NCI-H748 (cell line): ENCODE data around the gene DCT.
A peak's percentile ranks its signal among the peaks of the same experiment; 100 is the strongest.
"Not testable (repeated sequence)": the region's sequence is repeated elsewhere in the genome, so short reads cannot be mapped to it uniquely, and the experiment has no call there.

Source experiments
- DNase-seq: peaks from one replicate; lab custom pipeline; 2025; ENCODE audit not compliant: unreplicated experiment; lab: John Stamatoyannopoulos, UW

The DCT gene

DNA sequence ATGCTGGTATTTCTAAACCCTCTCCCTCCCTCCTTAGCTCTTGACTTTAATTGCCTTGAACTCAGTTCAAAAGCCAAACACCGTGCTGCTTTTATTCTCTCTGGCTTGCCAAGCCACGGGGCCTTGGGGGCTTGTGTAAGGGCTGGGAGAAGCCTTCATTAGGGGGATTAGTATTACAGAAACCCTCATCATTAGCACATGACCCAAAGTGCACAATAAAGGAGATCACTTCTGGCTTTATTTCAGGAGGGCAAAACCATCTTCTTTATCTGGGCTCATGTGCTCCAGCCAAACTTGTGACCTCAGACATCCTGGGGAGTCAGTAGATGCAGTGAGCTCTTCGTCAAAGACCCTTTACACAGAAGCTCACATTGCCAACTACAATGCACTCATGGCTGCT, at the start of gene DCT:
TSS of gene DCT (minus strand) at position 67 of the 400 bp plus-strand sequence. CDS start 427 bp downstream, outside the sequence.
- peak; percentile 53 for DNase-seq

DNA sequence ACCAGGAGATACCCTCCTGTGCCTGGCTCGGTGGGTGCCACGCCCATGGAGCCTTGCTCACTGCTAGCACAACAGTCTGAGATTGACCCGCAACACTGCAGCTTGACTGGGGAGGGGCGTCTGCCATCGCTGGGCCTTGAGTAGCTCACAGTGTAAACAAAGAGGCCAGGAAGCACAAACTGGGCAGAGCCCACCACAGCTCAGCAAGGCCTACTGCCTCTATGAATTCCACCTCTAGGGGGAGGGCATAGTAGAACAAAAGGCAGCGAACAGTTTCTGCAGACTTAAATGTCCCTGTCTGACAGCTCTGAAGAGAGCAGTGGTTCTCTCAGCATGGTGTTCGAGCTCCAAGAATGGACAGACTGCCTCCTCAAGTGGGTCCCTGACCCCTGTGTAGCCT, 47.5 kb upstream of the DCT start:
- not testable (repeated sequence) for DNase-seq

DNA sequence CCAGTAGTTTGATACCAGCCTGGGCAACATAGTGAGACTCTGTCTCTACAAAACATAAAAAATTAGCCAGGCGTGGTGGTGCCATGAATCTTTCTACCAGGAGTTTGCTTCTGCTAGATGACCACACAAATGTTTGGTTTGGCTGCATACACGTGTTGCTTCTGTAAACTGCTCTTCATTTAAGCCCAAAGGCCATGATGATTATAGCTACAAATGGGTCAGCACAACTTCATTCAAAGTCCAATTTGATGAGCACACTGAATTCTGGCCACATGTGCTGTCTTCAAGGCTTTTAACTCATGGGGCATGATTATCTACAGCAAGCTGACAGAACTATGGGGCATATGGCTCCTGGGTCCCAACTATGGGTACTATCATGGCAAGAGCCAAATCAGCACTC, 46.3 kb upstream of the DCT start:
- DNase-seq: no peak

DNA sequence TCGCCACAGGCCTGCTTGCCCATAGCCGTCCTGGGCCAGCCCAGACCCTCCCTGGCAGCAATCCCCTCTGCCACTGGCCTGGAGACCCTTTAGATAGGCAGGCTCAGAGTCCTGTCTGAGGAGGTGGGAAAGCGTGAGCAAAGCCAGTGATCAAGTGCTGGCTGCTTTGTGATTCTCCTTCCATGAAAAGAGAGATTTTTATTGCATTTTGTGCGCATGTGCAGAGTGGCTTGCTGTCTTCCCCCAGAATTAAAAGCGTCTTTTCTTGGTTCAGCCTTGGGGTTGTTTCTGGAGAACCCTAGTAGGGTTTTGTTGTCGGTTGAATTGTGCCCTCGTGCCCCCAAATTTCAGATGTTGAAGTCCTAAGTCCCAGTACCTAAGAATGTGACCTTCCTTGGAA, 44.9 kb upstream of the DCT start:
- DNase-seq: no peak

DNA sequence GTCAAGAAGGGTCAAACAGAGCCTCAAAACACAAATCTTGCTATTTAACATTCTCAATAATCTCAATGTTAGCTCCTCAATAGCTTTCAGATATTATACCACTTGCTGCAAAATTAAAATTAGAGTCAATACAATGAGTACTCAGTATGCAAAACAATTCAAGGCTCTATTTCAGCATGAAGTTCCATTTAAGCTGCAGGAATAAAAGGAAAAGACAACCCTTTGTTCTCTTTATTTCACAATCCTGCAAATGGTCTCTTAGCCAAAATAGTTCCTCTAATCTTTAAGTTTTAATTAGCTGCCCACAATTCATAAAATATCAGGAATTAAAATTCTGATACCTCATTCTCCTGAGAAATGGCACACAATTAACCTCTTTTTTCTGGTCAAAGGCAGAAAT, 40.5 kb upstream of the DCT start:
- no peak for DNase-seq

DNA sequence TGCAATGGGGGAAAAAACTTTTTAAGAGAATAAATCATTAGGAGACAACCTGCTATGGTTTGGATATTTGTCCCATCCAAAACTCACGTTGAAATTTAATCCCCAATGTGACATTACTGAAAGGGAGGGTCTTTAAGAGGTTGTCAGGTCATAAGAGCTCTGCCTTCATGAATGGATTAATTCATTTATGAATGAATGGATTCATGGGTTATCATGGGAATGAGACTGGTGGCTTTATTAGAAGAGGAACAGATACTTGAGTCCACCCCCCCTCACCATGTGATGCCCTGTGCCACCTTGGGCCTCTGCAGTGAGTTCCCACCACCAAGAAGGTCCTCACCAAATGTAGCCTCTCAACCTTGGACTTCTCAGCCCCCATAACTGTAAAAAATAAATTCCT, 37.0 kb upstream of the DCT start:
- no peak for DNase-seq

DNA sequence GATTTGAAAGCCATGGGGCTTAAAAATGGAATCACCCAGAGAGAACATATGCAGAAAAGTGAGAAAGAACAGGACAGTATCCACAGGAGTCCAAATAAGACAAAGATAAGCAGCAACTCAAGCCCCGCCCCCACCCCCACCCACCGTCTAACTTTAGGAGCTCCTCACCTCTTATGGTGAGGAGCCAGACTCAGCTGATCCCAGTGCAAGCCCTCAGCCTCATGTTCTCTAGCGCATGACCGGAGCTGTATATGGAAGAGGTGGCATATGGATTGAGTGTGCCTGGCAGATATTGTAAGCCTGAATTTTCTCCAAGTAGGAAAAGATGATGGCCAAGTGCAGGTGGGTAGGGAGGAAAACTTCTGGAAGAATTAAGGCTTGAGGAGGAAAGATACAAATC, 36.4 kb upstream of the DCT start:
- no peak for DNase-seq

DNA sequence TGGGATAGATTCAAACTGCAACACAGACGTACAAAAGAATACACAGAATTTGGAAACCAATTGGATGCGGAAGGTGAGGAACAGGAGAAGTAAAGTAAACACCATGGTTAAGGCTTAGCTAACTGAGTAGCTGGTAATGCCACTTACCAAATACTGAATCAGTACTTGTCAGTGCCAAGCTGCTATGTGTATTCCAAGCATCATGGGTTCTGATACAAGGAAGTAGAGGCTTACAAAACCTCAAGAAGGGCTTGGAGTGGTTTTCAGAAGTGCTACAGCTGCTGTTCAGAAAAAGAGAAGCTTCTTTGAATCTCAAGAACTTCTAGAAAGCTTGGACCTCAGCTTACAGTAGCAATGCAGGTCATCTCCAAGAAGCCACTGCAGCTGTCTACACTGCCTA, 35.9 kb upstream of the DCT start:
- no peak for DNase-seq

DNA sequence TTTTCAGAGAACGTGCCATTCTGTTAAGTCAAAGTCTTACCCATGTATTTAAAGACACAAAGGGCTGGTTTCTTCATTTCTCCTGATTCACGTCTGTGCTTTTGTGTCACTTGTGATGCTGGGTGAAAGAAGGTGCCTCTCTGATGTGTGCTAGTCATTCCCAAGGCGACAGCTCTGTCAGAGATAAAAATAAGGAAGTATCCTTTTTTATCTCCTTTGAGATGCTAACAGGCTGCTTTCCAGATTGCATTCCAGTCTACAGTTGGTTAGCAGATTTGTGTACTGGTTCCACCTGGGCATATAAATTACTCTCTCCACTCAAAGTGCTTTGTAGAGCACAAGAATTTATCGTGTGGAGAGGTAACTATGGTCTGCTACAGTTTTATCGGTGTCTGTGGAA, 33.5 kb upstream of the DCT start:
- DNase-seq: no peak

DNA sequence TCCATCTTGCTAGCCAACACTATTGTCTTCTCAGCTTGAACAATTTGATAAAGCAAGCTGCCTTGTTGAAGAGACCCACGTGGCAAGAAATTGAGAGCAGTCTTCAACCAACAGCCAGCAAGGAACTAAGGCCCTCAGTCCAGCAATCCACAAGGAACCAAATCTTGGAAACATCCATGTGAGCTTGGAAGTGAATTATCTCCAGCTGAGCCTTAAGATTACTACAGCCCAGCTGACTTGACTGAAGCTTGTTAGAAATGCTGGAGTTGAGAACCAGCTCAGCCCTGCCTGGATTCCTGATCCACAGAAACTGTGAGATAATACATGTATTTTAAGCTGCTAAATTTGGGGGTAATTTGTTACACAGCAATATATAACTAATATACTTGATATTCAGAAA, 26.2 kb upstream of the DCT start:
- DNase-seq: no peak

DNA sequence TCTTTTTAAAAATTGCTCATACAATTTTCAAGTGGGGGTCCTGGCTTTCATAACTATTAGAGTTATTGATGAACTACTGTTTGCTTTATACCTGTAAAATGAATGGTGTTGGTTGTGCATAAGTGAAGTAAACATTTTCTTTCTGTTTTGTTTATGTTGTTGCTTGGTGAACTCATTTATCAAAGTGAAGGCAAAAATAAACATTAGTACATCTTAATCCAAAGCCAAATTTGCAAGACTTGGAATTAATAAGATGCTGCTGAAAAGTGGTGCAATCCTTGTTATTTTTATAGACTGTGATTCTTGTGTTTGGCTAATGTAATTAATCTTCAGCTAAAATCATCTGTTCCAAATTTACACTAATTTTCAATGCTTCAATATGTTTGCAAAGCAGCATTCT, 24.4 kb upstream of the DCT start:
- no peak for DNase-seq

DNA sequence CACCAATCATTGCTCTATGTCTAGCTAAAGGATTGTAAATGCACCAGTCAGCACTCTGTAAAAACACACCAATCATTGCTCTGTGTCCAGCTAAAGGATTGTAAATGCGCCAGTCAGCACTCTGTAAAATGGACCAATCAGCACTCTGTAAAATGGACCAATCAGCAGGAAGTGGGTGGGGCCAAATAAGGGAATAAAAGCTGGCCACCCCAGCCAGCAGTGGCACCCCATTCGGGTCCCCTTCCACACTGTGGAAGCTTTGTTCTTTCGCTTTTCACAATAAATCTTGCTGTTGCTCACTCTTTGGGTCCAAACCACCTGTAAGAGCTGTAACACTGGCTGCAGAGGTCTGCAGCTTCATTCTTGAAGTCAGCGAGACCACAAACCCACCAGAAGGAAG, 19.3 kb upstream of the DCT start:
- not testable (repeated sequence) for DNase-seq

DNA sequence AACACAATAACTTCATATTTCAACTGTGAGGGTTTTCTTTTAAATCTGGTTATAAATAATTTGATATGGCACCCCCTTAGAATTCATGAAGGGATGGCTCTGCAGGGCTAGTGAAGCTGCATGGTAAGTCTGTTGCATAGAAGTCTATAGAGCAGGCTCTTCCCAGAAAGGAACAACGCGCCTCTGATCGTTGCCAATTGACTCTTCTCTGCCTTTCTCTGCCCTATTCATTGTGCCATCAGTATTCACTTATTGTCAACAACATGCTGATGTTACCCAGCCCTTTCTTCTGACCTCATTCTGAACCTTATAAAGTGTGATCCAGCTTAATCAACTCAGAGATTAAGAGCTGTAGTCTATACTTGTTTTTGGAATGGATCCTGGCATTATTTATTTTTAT, 16.3 kb upstream of the DCT start:
- DNase-seq: no peak

DNA sequence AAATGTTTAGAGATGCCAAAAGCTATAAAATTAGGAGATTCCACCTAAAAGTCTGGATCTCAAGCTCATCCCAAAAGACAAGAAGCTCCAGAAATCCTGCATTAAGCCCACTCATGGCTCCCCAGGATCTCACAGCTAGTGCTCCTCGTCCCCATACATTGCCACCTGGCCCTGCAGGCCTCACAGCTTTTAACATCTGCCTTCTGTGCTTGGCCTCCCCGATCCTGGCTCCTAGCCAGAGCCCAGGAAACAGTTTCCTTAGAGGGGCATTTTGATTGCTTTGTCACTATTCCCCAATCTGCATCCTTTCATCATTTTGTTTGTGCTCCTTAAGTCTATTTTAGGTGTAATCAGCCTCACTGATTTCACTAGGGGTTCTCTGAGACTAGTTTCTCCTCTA, 14.5 kb upstream of the DCT start:
- peak; percentile 37 for DNase-seq

DNA sequence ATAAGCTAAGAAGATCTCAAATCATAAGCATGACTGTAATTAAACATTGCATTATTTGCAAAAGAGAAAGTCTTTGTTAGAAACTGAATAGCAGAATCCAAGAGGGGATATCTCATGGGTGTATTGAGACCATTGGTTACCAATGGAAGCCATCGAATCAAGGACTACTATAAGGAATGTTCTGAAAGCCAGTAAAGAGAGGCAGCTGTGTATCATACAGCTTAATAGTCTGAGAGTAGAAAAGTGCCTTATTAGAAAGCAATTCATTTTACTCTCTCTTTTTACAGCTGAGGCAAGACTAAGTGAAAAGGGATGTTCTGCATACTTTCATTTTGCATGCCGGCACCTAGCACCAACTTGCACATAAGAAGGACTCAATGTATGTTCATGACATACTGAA, 7.6 kb upstream of the DCT start:
- no peak for DNase-seq

DNA sequence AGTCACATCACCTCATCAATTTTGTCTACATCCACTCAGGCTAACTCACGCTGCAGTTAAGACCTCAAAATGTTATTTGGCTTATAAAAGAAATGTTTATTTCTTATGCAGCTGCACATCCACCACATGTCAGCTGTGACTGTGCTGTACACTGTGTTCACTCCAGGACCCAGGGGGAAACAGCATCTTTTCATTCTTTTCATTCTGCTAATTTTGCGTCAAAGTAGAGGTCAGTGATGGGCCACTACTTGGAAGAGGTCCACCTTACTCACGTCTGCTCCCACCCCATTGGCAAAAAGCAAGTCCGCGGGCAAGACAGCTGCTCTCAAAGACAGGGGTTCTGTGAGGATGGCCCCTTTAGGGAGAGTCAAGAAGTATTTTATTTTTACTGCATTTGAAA, 4.5 kb upstream of the DCT start:
- no peak for DNase-seq

DNA sequence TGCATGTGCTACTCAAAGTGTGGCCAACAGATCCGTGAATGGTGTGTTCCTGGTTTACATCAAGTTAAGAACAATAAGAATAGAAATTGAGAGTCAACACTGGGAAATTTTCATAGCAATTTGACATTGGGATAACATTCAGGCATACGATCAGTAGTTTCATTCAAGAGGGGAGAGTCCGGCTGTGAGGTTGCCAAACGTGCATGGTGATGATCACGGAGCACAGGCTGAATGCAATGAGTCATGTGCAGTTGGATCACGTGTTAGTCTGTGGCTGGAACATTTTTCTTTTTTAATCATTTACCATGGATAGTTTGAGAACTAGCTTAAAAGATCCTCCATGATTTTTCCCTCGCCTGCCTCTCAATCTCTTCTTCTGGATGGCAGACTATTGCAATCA, 2.5 kb upstream of the DCT start:
- no peak for DNase-seq

DNA sequence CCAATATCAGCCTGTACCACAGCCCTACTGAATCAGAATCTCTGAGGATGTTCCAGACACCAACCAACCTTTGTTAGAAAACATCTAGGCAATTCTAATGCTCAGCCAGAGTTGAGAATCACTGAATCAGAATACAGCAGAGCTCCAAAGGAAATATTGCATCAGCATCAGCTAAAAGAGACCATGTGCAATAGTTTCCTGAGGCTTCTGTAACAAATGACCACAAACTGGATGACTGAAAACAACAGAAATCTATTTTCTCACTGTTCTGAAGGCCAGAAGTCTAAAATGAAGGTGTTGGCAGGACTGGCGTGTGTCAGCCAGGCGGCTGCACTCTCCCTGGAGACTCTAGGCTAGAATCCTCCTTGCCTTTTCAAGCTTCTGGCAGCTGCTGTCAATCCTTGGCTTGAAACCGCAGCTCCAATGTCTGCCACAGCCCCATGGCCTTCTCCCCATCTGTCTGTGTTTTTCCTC, 1.2 kb upstream of the DCT start:
- DNase-seq: no peak

DNA sequence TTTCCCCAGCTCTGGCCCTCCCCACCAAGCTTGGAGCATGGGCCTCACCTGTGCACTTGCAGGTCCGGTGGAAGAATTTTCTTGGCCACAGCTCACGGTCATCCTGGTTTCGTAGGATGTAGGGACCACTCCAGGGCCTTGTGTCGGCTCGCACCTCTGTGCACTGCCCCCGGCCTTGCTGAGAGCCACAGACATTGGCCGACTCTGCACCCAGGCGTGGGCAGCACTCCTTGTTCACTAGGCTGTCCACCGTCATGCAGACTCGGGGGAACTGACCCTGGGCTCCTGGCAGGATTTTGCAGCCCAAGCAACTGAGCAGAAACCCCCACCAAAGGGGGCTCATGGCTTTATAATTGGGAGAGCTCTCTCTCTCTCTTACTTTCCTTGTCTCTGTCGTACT, 569 bp downstream of the DCT start:
- no peak for DNase-seq

DNA sequence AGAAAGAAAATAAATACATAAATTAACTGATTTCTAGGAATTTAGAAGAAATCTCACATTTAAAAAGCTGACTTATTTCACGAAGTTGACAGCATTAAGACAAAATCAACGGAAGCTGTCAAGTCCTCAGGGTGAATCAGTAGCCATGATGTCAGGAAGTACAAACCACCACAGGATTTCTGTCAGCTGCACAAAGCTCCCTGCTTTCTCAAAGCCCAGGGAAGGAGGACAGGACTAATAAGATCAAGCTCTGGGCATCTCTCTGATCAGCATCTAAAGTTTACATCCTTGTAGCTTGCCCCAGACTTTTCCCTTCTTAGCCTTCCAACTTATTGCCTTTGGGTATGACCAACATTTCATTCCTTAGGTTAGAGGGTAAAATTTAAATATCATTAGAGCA, 9.4 kb downstream of the DCT start:
- no peak for DNase-seq

DNA sequence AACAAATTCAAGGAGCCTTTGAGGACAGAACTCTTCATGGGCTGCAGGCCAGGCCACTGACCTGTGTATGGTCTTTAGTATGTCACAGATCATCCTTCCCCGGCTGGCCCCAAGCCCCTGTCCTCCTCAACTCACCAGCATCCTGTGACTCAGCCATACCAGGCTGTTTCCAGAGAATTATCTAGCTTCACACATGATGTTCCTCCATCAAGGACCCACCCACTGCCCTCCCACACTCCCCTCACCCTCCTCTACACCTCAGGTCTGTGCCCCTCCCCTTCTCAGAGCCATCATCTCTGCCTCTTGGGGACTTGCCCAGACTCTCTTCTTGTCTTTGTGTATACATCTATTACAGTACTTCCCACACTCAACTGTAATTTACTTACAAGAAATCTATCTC, 14.7 kb downstream of the DCT start:
- no peak for DNase-seq

DNA sequence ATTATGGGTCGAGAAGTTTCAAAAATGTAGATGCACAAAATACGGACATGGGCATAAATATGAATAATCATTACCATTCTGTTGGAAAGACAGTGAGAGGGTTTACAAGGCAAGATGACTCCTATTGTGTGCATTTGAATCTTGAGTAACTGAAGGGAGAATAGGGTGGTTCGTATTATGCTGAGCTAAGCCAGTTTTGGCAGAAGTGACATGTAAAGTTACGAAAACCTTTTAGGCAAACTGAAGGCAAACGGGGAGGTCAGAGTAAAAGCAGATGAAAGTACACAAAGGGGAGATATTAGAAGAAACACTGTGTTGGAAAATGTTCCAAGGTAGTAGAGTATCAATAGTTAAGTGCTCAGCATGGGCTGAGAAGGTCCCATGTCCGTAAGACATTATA, 16.8 kb downstream of the DCT start:
- no peak for DNase-seq

DNA sequence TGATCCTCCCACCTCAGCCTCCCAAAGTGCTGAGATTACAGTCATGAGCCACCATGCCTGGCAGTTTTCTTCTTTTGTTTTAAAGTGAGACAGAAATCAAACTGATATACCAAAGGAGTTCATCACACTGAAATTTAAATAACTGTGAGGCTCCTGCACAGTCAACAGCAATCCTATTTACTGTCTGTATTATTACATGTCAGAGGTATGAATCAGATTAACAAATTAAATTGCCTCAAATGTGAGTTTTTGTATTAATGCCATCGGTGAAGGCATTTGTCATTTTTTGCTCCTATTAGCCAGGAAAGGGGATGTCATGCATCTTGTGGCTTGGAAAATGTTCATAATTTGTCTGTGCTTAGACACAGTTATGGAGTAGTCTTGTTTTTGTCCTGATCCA, 20.4 kb downstream of the DCT start:
- DNase-seq: no peak

DNA sequence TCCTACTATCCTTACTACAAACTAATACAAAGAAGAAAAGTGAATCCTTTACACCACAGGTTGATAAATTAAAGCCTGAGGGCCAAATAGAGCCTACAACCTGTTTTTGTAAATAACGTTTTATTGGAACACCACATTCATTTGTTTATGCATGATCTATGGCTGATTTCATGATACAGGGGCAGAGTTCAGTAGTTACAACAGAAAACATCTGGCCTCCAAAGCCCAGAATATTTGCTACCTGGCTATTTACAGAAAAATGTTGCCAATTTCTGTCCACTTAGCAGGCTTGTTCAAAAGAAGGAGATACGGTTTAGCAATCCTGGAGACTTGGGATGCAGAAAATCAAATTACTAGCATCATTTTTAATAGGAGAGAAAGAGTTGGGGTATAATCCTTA, 24.1 kb downstream of the DCT start:
- DNase-seq: no peak
